ENCODE data around the gene ZNF804B. TPM values are rescaled to one million over a fixed set of nuclear protein-coding genes. Genes with fewer than 3 reads are reported as not detected.

The ZNF804B gene
- total and polyA plus RNA-seq, 2 of the 4 experiments (the other 2 are of a cell fraction): not detected

- H3K9me1 ChIP-seq (ENCODE audit: insufficient read depth, low read length): no peaks in the 10 kb centered on the region
Measured at GRCh38 chr7:88985295-88985694, 225.8 kb downstream of the ZNF804B start.

More at GRCh38 chr7:88985295-88985694, 225.8 kb downstream of the ZNF804B start:
- Histone ChIP-seq H3K4me2 (ENCODE audit: low read depth, low read length) (no peak overlapping the region), H3K4me1 (ENCODE audit: control insufficient read depth, insufficient read depth, low read length) (no peaks in the 10 kb centered on the region), H4K91ac (ENCODE audit: insufficient read depth, low read depth, low read length) (no peak overlapping the region), H3K79me1 (ENCODE audit: low read depth in 1 of 2, low read length in 2 of 2) (no peaks in the 10 kb centered on the region), H3K27ac (ENCODE audit: insufficient read depth, low read length) (no peak overlapping the region), H3K14ac (replicated peaks; ENCODE audit: low read depth, low read length) (no peak overlapping the region), H2BK5ac (ENCODE audit: low read depth, low read length, poor library complexity, severe bottlenecking) (no peak overlapping the region), H3K9ac (ENCODE audit: low read depth, low read length) (no peak overlapping the region), H4K8ac (ENCODE audit: low read depth in 2 of 2, low read length in 2 of 2) (no peak overlapping the region), H2BK20ac (ENCODE audit: low read depth, low read length) (no peak overlapping the region), H2AFZ (replicated peaks; ENCODE audit: low read length, poor library complexity) (no peak overlapping the region), H3K4me3 (ENCODE audit: insufficient read depth, low read depth, low read length) (no peak overlapping the region), H3K36me3 (ENCODE audit: control insufficient read depth, insufficient read depth, low read length) (no peaks in the 10 kb centered on the region), H2BK15ac (ENCODE audit: low read depth, low read length) (no peak overlapping the region), H2AK9ac (replicated peaks; ENCODE audit: low read depth, low read length, poor library complexity) (no peak overlapping the region), H3K23ac (ENCODE audit: low read depth, low read length) (no peak overlapping the region), H3K27me3 (ENCODE audit: control insufficient read depth, insufficient read depth, low read length) (no peaks in the 10 kb centered on the region), H4K20me1 (ENCODE audit: insufficient read depth, low read length) (no peaks in the 10 kb centered on the region), H3K56ac (ENCODE audit: extremely low read depth, insufficient read depth, low read length) (no peak overlapping the region), H2BK120ac (ENCODE audit: low read depth, low read length) (no peak overlapping the region), H3K18ac (ENCODE audit: low read depth, low read length) (no peak overlapping the region), H4K5ac (ENCODE audit: low read depth, low read length) (no peak overlapping the region), H3K9me3 (ENCODE audit: control insufficient read depth, insufficient read depth, low read length) (peaks cover 12% of the 10 kb centered on the region), H3K4ac (ENCODE audit: low read depth, low read length) (no peak overlapping the region), H2AK5ac (ENCODE audit: low read depth, low read length) (no peak overlapping the region)
- BruUV-seq (replicated peaks): no TSS peak
- DNase-seq (no peak), ATAC-seq (ENCODE audit: low read depth) (no peak)
- TF ChIP-seq CTCF (conservative IDR thresholded peaks at IDR 0.05; ENCODE audit: low read depth, low read length): no peak
- TF ChIP-seq CEBPB (IDR thresholded peaks at IDR 0.05; ENCODE audit: low read depth, low read length): no peak
- no peak for TF ChIP-seq BHLHE40 (IDR thresholded peaks at IDR 0.05; ENCODE audit: low read depth, low read length)
- no peak for TF ChIP-seq MXI1 (IDR thresholded peaks at IDR 0.05; ENCODE audit: borderline replicate concordance, low read depth, low read length)
- TF ChIP-seq RFX5 (IDR thresholded peaks at IDR 0.05; ENCODE audit: low read depth, low read length): no peak
- no peak for TF ChIP-seq CHD1 (IDR thresholded peaks at IDR 0.05; ENCODE audit: low read depth, low read length)
- no peak for TF ChIP-seq RCOR1 (IDR thresholded peaks at IDR 0.05; ENCODE audit: insufficient replicate concordance, low read length)
- no peak for TF ChIP-seq MAFK (IDR thresholded peaks at IDR 0.05; ENCODE audit: low read depth, low read length)
- no CpG with 5 or more reads among the region's 5 CpGs for WGBS, 2 experiments (ENCODE audit: extremely low coverage in 2 of 2, insufficient read length in 1 of 2)
- POLR2A ChIA-PET (ENCODE audit: unreplicated experiment): no interaction called here
- CTCF ChIA-PET: no interaction called here
- dilution Hi-C loops (cut with HindIII; ENCODE audit: low sequenced_read_pairs, unreplicated experiment) (no loop called here), in situ Hi-C loops (cut with MboI; ENCODE audit: low sequenced_read_pairs) (no loop called here), intact Hi-C loops (cut with micrococcal nuclease) (no loop called here)
